GM12878 (cell line): ENCODE data around the gene OLFM1. TPM values are rescaled to one million over a fixed set of nuclear protein-coding genes. Genes with fewer than 3 reads are reported as not detected.

Source experiments
- ATAC-seq: fragments of 200-7000 bp; cut with Tn5 transposase; 3 replicates; pipeline ENCODE4 v1.9.1; 2020; ENCODE audit warnings: mild to moderate bottlenecking, moderate library complexity
- BruUV-seq: library from RNA; stranded (reverse); fragments of 400-500 nt; replicated peaks from 2 replicates; lab custom pipeline; 2021; lab: Mats Ljungman, UMichigan
- CTCF ChIA-PET: fragments of 300-600 bp; sonication (Branson Sonifier 250); formaldehyde crosslinking; extraction: SDS; loops from one replicate; lab custom pipeline; 2021; ENCODE audit warnings: inconsistent platforms; lab: Yijun Ruan, JAX
- POLR2A ChIA-PET: fragments of 350-600 bp; formaldehyde crosslinking; extraction: SDS; loops from one replicate; lab custom pipeline; 2021; ENCODE audit warnings: inconsistent platforms; lab: Charles Lee
- RAD21 ChIA-PET: fragments of 300-600 bp; sonication (Branson Sonifier 250); formaldehyde crosslinking; loops from one replicate; lab custom pipeline; 2023; ENCODE audit warnings: antibody characterized with exemption; ENCODE audit not compliant: unreplicated experiment; lab: Charles Lee
- SMC1A ChIA-PET: fragments of 300-600 bp; sonication (Branson Sonifier 250); formaldehyde crosslinking; loops from one replicate; lab custom pipeline; 2023; ENCODE audit not compliant: unreplicated experiment, uncharacterized antibody; lab: Charles Lee
- DNase-seq: peaks from one replicate; pipeline ENCODE4 v3.0.0-alpha.2; 2011; ENCODE audit warnings: low read depth, low spot score
- FAIRE-seq: peaks from 3 replicates; lab custom pipeline; 2011; peaks lifted over from hg19 to GRCh38; lab: Jason Lieb, UNC
- H2AFZ ChIP-seq: 2 replicates; pipeline ENCODE4 v1.6.0; 2011; ENCODE audit warnings: low read depth, low read length, control low read depth; ENCODE audit not compliant: control insufficient read depth
- H3K27ac ChIP-seq: 2 replicates; pipeline ENCODE4 v1.5.1; 2011; ENCODE audit warnings: control low read depth; ENCODE audit not compliant: control insufficient read depth, insufficient read depth
- H3K27me3 ChIP-seq, 2 experiments: replicated peaks in 1 of 2; 2 replicates each; pipeline versions ENCODE4 v1.6.0 to v1.6.1; 2011; ENCODE audit warnings: low read length in 1 of 2; ENCODE audit not compliant: control insufficient read depth in 2 of 2, insufficient read depth in 2 of 2
- H3K36me3 ChIP-seq, 2 experiments: 2 replicates each; pipeline ENCODE4 v1.5.1; 2011; ENCODE audit warnings: low read length in 1 of 2; ENCODE audit not compliant: control insufficient read depth in 2 of 2, insufficient read depth in 2 of 2
- H3K4me1 ChIP-seq: 2 replicates; pipeline ENCODE4 v1.6.1; 2011; ENCODE audit warnings: mild to moderate bottlenecking, low read length, moderate library complexity, mixed read lengths; ENCODE audit not compliant: control insufficient read depth, insufficient read depth
- H3K4me2 ChIP-seq: 2 replicates; pipeline ENCODE4 v1.6.0; 2011; ENCODE audit warnings: control low read depth; ENCODE audit not compliant: control insufficient read depth, insufficient read depth
- H3K4me3 ChIP-seq: fragments of 200-600 bp; sonication (generic); 2 replicates; pipeline ENCODE4 v1.5.1; 2016
- H3K79me2 ChIP-seq: 2 replicates; pipeline ENCODE4 v1.6.0; 2011; ENCODE audit warnings: low read length; ENCODE audit not compliant: control insufficient read depth, insufficient read depth
- H3K9ac ChIP-seq: 2 replicates; pipeline ENCODE4 v1.8.0; 2011; ENCODE audit warnings: low read length, control low read depth, mixed read lengths; ENCODE audit not compliant: control insufficient read depth, insufficient read depth
- H3K9me3 ChIP-seq: replicated peaks from 3 replicates; pipeline ENCODE4 v1.5.1; 2011; ENCODE audit warnings: mild to moderate bottlenecking, low read length; ENCODE audit not compliant: control insufficient read depth, insufficient read depth
- H4K20me1 ChIP-seq: 2 replicates; pipeline ENCODE4 v1.6.0; 2011; ENCODE audit not compliant: control insufficient read depth, insufficient read depth
- CREM ChIP-seq: IDR thresholded peaks from 2 replicates; pipeline ENCODE4 v1.6.1; 2014; ENCODE audit warnings: antibody characterized with exemption, low read depth
- LARP7 ChIP-seq: fragments of 450-650 bp; IDR thresholded peaks from 2 replicates; pipeline ENCODE4 v1.6.1; 2017; ENCODE audit warnings: mild to moderate bottlenecking
- POLR2AphosphoS5 ChIP-seq: IDR thresholded peaks from 2 replicates; pipeline ENCODE4 v1.6.1; 2011; ENCODE audit warnings: mild to moderate bottlenecking, low read length, inconsistent platforms
- TAF1 ChIP-seq: IDR thresholded peaks from 2 replicates; pipeline ENCODE4 v1.6.1; 2011; ENCODE audit warnings: mild to moderate bottlenecking, low read depth, low read length, borderline replicate concordance
- WGBS: methylation state at CpG from one replicate; pipeline ENCODE4 v1.1.6; 2016; ENCODE audit warnings: low lambda C conversion rate; ENCODE audit not compliant: insufficient replicate concordance, insufficient coverage; ENCODE audit errors: missing lambda C conversion rate; 5-methylcytosine and 5-hydroxymethylcytosine counted together
- in situ Hi-C: fragments of 300-500 bp; cut with MboI; formaldehyde crosslinking; loops from 9 replicates; pipeline ENCODE4 v1.14.3; 2018; ENCODE audit warnings: mixed read lengths
- intact Hi-C: fragments of 100-400 bp; cut with micrococcal nuclease; formaldehyde crosslinking; loops from one replicate; pipeline ENCODE4 v1.14.2; 2022; ENCODE audit not compliant: unreplicated experiment
- polyA plus RNA-seq, 11 experiments: library from polyadenylated mRNA; depleted of rRNA in 4 of 11; unstranded in 6 of 11; stranded (reverse) in 5 of 11; fragments of >200 nt; fragmentation: Nextera tagmentation in 4 of 11; fragmentation: Illumina TruSeq in 1 of 11; extraction: Ambion mirVana in 4 of 11; extraction: Trizol in 1 of 11; gene quantifications; 1 replicate in 1 of 11; 2 replicates in 10 of 11; pipeline versions ENCODE4 v1.2.1 to v1.2.3, GENCODE V29; 2011 to 2016; ENCODE audit warnings: inconsistent platforms in 2 of 11, missing spikeins in 2 of 11, low read depth in 1 of 11
- total RNA-seq, 4 experiments: library from RNA; depleted of rRNA in 3 of 4; stranded (reverse); fragments of >200 nt in 3 of 4; fragmentation: Illumina TruSeq in 1 of 4; extraction: Trizol in 1 of 4; gene quantifications; 2 replicates each; pipeline versions ENCODE4 v1.2.1 to v1.2.3, GENCODE V29; 2013 to 2021
- TF ChIP-seq, protein P1 (sequence below): IDR thresholded peaks from 2 replicates; pipeline ENCODE4 v1.6.1; 2012; ENCODE audit warnings: mild to moderate bottlenecking, low read depth, low read length
- TF ChIP-seq, protein P2 (sequence below): IDR thresholded peaks from 2 replicates; pipeline ENCODE4 v1.6.1; 2011; ENCODE audit warnings: borderline replicate concordance, low read depth, mild to moderate bottlenecking, moderate library complexity, mixed read lengths, low read length; ENCODE audit not compliant: insufficient read depth; ENCODE audit errors: extremely low read length
- TF ChIP-seq, protein P3 (sequence below): fragments of 450-650 bp; IDR thresholded peaks from 2 replicates; pipeline ENCODE4 v1.6.1; 2016; ENCODE audit warnings: mild to moderate bottlenecking, moderate library complexity, borderline replicate concordance
- TF ChIP-seq, protein P4 (sequence below): fragments of 450-650 bp; IDR thresholded peaks from 2 replicates; pipeline ENCODE4 v1.6.1; 2016; ENCODE audit warnings: mild to moderate bottlenecking

Gene OLFM1
- total and polyA plus RNA-seq, 10 of the 15 experiments (the other 5 are each of a cell fraction or from before 2014, with no cell fraction given) = not detected

DNA sequence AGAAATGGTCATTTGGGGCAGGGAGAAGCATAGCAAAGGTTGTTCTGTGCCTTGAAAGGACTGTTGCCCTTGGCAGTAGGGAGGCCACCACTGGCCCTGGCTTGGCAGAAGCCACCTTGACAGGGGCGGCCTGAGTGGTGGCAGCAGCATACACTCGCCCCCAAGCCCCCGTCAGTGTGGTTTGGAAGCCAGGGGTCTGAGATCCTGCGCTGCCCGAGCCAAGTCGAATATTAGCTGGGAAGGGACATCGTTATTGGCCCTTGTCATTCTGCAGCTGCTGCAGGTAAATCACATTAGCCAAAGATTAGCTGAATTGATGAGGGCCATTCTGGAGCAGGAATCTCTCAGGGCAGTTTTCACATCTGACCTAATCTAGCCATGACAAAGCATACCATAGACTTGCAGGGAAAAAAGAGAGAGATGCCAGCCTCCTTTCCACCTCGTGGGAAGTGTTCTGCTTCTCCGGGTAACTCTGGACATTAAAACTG lies 9.0 kb downstream of the OLFM1 start:
- Histone ChIP-seq H3K9ac (no peak overlapping the region), H3K79me2 (no peaks in the 10 kb centered on the region), H4K20me1 (no peaks in the 10 kb centered on the region), H3K27ac (no peak overlapping the region), H3K4me1 (no peaks in the 10 kb centered on the region)
- SMC1A ChIA-PET = no interaction called here
- TF ChIP-seq, protein P1, sequence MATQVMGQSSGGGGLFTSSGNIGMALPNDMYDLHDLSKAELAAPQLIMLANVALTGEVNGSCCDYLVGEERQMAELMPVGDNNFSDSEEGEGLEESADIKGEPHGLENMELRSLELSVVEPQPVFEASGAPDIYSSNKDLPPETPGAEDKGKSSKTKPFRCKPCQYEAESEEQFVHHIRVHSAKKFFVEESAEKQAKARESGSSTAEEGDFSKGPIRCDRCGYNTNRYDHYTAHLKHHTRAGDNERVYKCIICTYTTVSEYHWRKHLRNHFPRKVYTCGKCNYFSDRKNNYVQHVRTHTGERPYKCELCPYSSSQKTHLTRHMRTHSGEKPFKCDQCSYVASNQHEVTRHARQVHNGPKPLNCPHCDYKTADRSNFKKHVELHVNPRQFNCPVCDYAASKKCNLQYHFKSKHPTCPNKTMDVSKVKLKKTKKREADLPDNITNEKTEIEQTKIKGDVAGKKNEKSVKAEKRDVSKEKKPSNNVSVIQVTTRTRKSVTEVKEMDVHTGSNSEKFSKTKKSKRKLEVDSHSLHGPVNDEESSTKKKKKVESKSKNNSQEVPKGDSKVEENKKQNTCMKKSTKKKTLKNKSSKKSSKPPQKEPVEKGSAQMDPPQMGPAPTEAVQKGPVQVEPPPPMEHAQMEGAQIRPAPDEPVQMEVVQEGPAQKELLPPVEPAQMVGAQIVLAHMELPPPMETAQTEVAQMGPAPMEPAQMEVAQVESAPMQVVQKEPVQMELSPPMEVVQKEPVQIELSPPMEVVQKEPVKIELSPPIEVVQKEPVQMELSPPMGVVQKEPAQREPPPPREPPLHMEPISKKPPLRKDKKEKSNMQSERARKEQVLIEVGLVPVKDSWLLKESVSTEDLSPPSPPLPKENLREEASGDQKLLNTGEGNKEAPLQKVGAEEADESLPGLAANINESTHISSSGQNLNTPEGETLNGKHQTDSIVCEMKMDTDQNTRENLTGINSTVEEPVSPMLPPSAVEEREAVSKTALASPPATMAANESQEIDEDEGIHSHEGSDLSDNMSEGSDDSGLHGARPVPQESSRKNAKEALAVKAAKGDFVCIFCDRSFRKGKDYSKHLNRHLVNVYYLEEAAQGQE = no peak
- TF ChIP-seq, protein P2, sequence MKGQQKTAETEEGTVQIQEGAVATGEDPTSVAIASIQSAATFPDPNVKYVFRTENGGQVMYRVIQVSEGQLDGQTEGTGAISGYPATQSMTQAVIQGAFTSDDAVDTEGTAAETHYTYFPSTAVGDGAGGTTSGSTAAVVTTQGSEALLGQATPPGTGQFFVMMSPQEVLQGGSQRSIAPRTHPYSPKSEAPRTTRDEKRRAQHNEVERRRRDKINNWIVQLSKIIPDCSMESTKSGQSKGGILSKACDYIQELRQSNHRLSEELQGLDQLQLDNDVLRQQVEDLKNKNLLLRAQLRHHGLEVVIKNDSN = no peak
- TF ChIP-seq LARP7 (no peak), CREM (no peak), TAF1 (no peak), POLR2AphosphoS5 (no peak)
- TF ChIP-seq, protein P3, sequence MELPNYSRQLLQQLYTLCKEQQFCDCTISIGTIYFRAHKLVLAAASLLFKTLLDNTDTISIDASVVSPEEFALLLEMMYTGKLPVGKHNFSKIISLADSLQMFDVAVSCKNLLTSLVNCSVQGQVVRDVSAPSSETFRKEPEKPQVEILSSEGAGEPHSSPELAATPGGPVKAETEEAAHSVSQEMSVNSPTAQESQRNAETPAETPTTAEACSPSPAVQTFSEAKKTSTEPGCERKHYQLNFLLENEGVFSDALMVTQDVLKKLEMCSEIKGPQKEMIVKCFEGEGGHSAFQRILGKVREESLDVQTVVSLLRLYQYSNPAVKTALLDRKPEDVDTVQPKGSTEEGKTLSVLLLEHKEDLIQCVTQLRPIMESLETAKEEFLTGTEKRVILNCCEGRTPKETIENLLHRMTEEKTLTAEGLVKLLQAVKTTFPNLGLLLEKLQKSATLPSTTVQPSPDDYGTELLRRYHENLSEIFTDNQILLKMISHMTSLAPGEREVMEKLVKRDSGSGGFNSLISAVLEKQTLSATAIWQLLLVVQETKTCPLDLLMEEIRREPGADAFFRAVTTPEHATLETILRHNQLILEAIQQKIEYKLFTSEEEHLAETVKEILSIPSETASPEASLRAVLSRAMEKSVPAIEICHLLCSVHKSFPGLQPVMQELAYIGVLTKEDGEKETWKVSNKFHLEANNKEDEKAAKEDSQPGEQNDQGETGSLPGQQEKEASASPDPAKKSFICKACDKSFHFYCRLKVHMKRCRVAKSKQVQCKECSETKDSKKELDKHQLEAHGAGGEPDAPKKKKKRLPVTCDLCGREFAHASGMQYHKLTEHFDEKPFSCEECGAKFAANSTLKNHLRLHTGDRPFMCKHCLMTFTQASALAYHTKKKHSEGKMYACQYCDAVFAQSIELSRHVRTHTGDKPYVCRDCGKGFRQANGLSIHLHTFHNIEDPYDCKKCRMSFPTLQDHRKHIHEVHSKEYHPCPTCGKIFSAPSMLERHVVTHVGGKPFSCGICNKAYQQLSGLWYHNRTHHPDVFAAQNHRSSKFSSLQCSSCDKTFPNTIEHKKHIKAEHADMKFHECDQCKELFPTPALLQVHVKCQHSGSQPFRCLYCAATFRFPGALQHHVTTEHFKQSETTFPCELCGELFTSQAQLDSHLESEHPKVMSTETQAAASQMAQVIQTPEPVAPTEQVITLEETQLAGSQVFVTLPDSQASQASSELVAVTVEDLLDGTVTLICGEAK = no peak
- TF ChIP-seq, protein P4, sequence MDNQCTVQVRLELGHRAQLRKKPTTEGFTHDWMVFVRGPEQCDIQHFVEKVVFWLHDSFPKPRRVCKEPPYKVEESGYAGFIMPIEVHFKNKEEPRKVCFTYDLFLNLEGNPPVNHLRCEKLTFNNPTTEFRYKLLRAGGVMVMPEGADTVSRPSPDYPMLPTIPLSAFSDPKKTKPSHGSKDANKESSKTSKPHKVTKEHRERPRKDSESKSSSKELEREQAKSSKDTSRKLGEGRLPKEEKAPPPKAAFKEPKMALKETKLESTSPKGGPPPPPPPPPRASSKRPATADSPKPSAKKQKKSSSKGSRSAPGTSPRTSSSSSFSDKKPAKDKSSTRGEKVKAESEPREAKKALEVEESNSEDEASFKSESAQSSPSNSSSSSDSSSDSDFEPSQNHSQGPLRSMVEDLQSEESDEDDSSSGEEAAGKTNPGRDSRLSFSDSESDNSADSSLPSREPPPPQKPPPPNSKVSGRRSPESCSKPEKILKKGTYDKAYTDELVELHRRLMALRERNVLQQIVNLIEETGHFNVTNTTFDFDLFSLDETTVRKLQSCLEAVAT = no peak
- TF ChIP-seq, all 136 proteins: peak for 0
- ATAC-seq (no peak), FAIRE-seq (no peak), DNase-seq (no peak)
- ChIA-PET CTCF (no interaction called here), RAD21 (no interaction called here), POLR2A (no interaction called here)
- intact Hi-C loops = no loop called here
- no TSS peak for BruUV-seq
- H3K27me3 ChIP-seq = peaks cover 0 to 2% of the 10 kb centered on the region in 2 experiments; a peak in 2 of 4 replicates
- H2AFZ ChIP-seq = no peak overlapping the region
- in situ Hi-C loops = no loop called here
- no peaks in the 10 kb centered on the region for H3K9me3 ChIP-seq
- no peaks in the 10 kb centered on the region for H3K36me3 ChIP-seq
- H3K4me3 ChIP-seq = no peak overlapping the region
- 13% methylated on average over 9 of the region's 9 CpGs for WGBS
- H3K4me2 ChIP-seq = no peak overlapping the region
